GM21528 (cell line): Measurements from ENCODE around the gene TRIM61.
"Not testable (repeated sequence)": the region's sequence is repeated elsewhere in the genome, so short reads cannot be mapped to it uniquely, and the experiment has no call there.

Experiments
- ATAC-seq: cut with Tn5 transposase; IDR thresholded peaks from one replicate; pipeline ENCODE4 v1.9.1; 2021; ENCODE audit warnings: mild to moderate bottlenecking, moderate library complexity; ENCODE audit not compliant: unreplicated experiment, low FRiP score

Gene TRIM61

GRCh38 chr4:164959421-164959820 is 18.0 kb downstream of the TRIM61 start:
- not testable (repeated sequence) for ATAC-seq

GRCh38 chr4:164956766-164957643 is 20.5 kb downstream of the TRIM61 start:
- ATAC-seq = peak; percentile 100

GRCh38 chr4:164955107-164955805 is 22.2 kb downstream of the TRIM61 start:
- ATAC-seq = no peak

- no peak for ATAC-seq
Measured at GRCh38 chr4:164952551-164952950, 24.9 kb downstream of the TRIM61 start.

- no peak for ATAC-seq
Measured at GRCh38 chr4:164949448-164950143, 27.9 kb downstream of the TRIM61 start.

- ATAC-seq = no peak
Measured at GRCh38 chr4:164948975-164949374, 28.5 kb downstream of the TRIM61 start.

- not testable (repeated sequence) for ATAC-seq
Measured at GRCh38 chr4:164948006-164948405, 29.5 kb downstream of the TRIM61 start.

- no peak for ATAC-seq
Measured at GRCh38 chr4:164946810-164947209, 30.6 kb downstream of the TRIM61 start.

GRCh38 chr4:164945146-164945545 is 32.3 kb downstream of the TRIM61 start:
- no peak for ATAC-seq

- no peak for ATAC-seq
Measured at GRCh38 chr4:164943192-164943591, 34.3 kb downstream of the TRIM61 start.

- ATAC-seq = peak; percentile 53
Measured at GRCh38 chr4:164937576-164938270, 39.7 kb downstream of the TRIM61 start.

- peak; percentile 60 for ATAC-seq
Measured at GRCh38 chr4:164935865-164936606, 41.4 kb downstream of the TRIM61 start.

- peak; percentile 66 for ATAC-seq
Measured at GRCh38 chr4:164935363-164935762, 42.1 kb downstream of the TRIM61 start.

GRCh38 chr4:164933244-164933643 is 44.2 kb downstream of the TRIM61 start:
- no peak for ATAC-seq

GRCh38 chr4:164931551-164932324 is 45.7 kb downstream of the TRIM61 start:
- no peak for ATAC-seq

- ATAC-seq = no peak
Measured at GRCh38 chr4:164930647-164931046, 46.8 kb downstream of the TRIM61 start.

- ATAC-seq = not testable (repeated sequence)
Measured at GRCh38 chr4:164927101-164927500, 50.4 kb downstream of the TRIM61 start.

- no peak for ATAC-seq
Measured at GRCh38 chr4:164926301-164926700, 51.2 kb downstream of the TRIM61 start.

GRCh38 chr4:164924670-164925238 is 52.7 kb downstream of the TRIM61 start:
- no peak for ATAC-seq
